Esophagus squamous epithelium (tissue), 4 donors: ENCODE data around the gene HCFC2.

Experiments
- CTCF ChIP-seq, 6 experiments: fragments of 450-650 bp in 4 of 6; fragments of 200-600 bp in 2 of 6; sonication (generic) in 2 of 6; IDR thresholded peaks; one replicate each; pipeline ENCODE4 v1.5.1; 2016 to 2019; ENCODE audit warnings: antibody characterized with exemption in 6 of 6, mild to moderate bottlenecking in 4 of 6, moderate library complexity in 4 of 6
- POLR2A ChIP-seq, 4 donors: fragments of 450-650 bp; IDR thresholded peaks; one replicate each; pipeline ENCODE4 v1.6.1; 2017; ENCODE audit warnings: antibody characterized with exemption in 4 of 4, mild to moderate bottlenecking in 4 of 4, moderate library complexity in 3 of 4

GRCh38 chr12:104048811-104049210, 15.5 kb upstream of the HCFC2 start:
- TF ChIP-seq CTCF (IDR thresholded peaks at IDR 0.05) (no peak), POLR2A (IDR thresholded peaks at IDR 0.05) (no peak)
